ENCODE measurements around the gene SEMA4G. TPM values are rescaled to one million over a fixed set of nuclear protein-coding genes. Genes with fewer than 3 reads are reported as not detected.

Gene SEMA4G
- total and polyA plus RNA-seq, 2 of the 8 experiments (the other 6 are each of a cell fraction or from before 2014, with no cell fraction given) = 7.1 to 18.2 TPM

- TF ChIP-seq BRCA1 (IDR thresholded peaks at IDR 0.05; ENCODE audit: low read depth, low read length) = no peak
- no peak for TF ChIP-seq BCL11A (IDR thresholded peaks at IDR 0.05; ENCODE audit: low read depth in 2 of 2, low read length in 2 of 2)
- TF ChIP-seq ATF2 (IDR thresholded peaks at IDR 0.05; ENCODE audit: low read length) = no peak
Measured at GRCh38 chr10:100989088-100989487, 19.8 kb downstream of the SEMA4G start (continued).

Measured in H1 (cell line).